H1 (cell line): ENCODE results near the gene MFN1. TPM values are rescaled to one million over a fixed set of nuclear protein-coding genes. Genes with fewer than 3 reads are reported as not detected.

Experiments
- CTCF ChIA-PET: fragments of 300-600 bp; sonication (Branson Sonifier 250); formaldehyde crosslinking; loops from one replicate; lab custom pipeline; 2021; ENCODE audit not compliant: partially characterized antibody; lab: Charles Lee
- POLR2A ChIA-PET: fragments of 300-600 bp; sonication (Branson Sonifier 250); formaldehyde crosslinking; loops from one replicate; lab custom pipeline; 2021; ENCODE audit warnings: inconsistent platforms; ENCODE audit not compliant: partially characterized antibody; lab: Charles Lee
- DNase-seq, 2 experiments: peaks; one replicate each; pipeline versions ENCODE4 v3.0.0 to v3.0.0-alpha.2; 2010 to 2022; ENCODE audit warnings: low spot score in 2 of 2, low read depth in 1 of 2, mixed read lengths in 1 of 2
- FAIRE-seq: peaks from 2 replicates; lab custom pipeline; 2011; peaks lifted over from hg19 to GRCh38; lab: Jason Lieb, UNC
- H2AFZ ChIP-seq: 2 replicates; pipeline ENCODE4 v1.8.1; 2012; ENCODE audit warnings: low read length, inconsistent platforms
- H2AK5ac ChIP-seq: 2 replicates; pipeline ENCODE4 v1.6.1; 2013; ENCODE audit warnings: low read depth, low read length
- H2BK120ac ChIP-seq: replicated peaks from 2 replicates; pipeline ENCODE3; 2013; ENCODE audit warnings: low read depth, low read length, inconsistent platforms
- H2BK12ac ChIP-seq: 2 replicates; pipeline ENCODE4 v1.6.1; 2013; ENCODE audit warnings: low read depth, low read length
- H2BK15ac ChIP-seq: 2 replicates; pipeline ENCODE4 v1.6.1; 2013; ENCODE audit warnings: low read length
- H2BK20ac ChIP-seq: 2 replicates; pipeline ENCODE4 v1.6.1; 2013; ENCODE audit warnings: low read length
- H2BK5ac ChIP-seq: 2 replicates; pipeline ENCODE4 v1.6.1; 2013; ENCODE audit warnings: low read depth, low read length
- H3K14ac ChIP-seq: 2 replicates; pipeline ENCODE4 v1.6.1; 2013; ENCODE audit warnings: inconsistent platforms; ENCODE audit not compliant: insufficient read length
- H3K18ac ChIP-seq: 2 replicates; pipeline ENCODE4 v1.6.1; 2013; ENCODE audit warnings: low read length; ENCODE audit errors: extremely low read depth
- H3K23ac ChIP-seq: 2 replicates; pipeline ENCODE4 v1.6.1; 2013; ENCODE audit warnings: inconsistent platforms; ENCODE audit not compliant: insufficient read length
- H3K23me2 ChIP-seq: 2 replicates; pipeline ENCODE4 v1.6.1; 2013; ENCODE audit warnings: low read depth, low read length
- H3K27ac ChIP-seq: 2 replicates; pipeline ENCODE4 v1.6.1; 2011; ENCODE audit warnings: low read depth, low read length, inconsistent platforms
- H3K27me3 ChIP-seq, 4 experiments: replicated peaks in 1 of 4; 1 replicate in 1 of 4; 2 replicates in 3 of 4; pipeline versions ENCODE4 v1.6.1 to v1.8.1; 2011 to 2013; ENCODE audit warnings: low read length in 3 of 4, mild to moderate bottlenecking in 3 of 4, inconsistent platforms in 2 of 4, mixed read lengths in 2 of 4, moderate library complexity in 1 of 4; ENCODE audit not compliant: control insufficient read depth in 3 of 4, insufficient read depth in 3 of 4; ENCODE audit errors: extremely low read depth in 1 of 4
- H3K36me3 ChIP-seq, 4 experiments: 2 replicates each; pipeline versions ENCODE4 v1.6.1 to v1.8.1; 2011 to 2013; ENCODE audit warnings: mild to moderate bottlenecking in 4 of 4, low read length in 3 of 4, moderate library complexity in 2 of 4, control low read depth in 1 of 4, inconsistent platforms in 1 of 4; ENCODE audit not compliant: insufficient read depth in 4 of 4, control insufficient read depth in 2 of 4
- H3K4ac ChIP-seq: replicated peaks from 2 replicates; pipeline ENCODE3; 2013; ENCODE audit warnings: low read length, low read depth, mixed read lengths, inconsistent platforms; ENCODE audit not compliant: insufficient read length
- H3K4me1 ChIP-seq, 4 experiments: replicated peaks in 1 of 4; 1 replicate in 1 of 4; 2 replicates in 3 of 4; pipeline versions ENCODE4 v1.6.1 to v1.8.1; 2011 to 2013; ENCODE audit warnings: low read length in 3 of 4, inconsistent platforms in 2 of 4, mixed read lengths in 1 of 4; ENCODE audit not compliant: insufficient read depth in 4 of 4, control insufficient read depth in 3 of 4
- H3K4me2 ChIP-seq, 2 experiments: 2 replicates each; pipeline versions ENCODE4 v1.6.1 to v1.8.1; 2011 to 2013; ENCODE audit warnings: low read depth in 2 of 2, low read length in 2 of 2, control low read depth in 1 of 2, inconsistent platforms in 1 of 2, mild to moderate bottlenecking in 1 of 2; ENCODE audit not compliant: insufficient read depth in 1 of 2
- H3K4me3 ChIP-seq, 4 experiments: fragments of 200-600, 300-600 bp in 1 of 4; sonication (generic), shearing (Covaris generic), sonication (Bioruptor Twin) in 1 of 4; 2 replicates each; pipeline versions ENCODE4 v1.5.1 to v1.8.1; 2011 to 2016; ENCODE audit warnings: low read length in 4 of 4, low read depth in 3 of 4, control low read depth in 2 of 4, inconsistent platforms in 2 of 4, mild to moderate bottlenecking in 2 of 4, mixed read lengths in 1 of 4, moderate library complexity in 1 of 4; ENCODE audit not compliant: insufficient read depth in 2 of 4; ENCODE audit errors: extremely low read depth in 1 of 4
- H3K56ac ChIP-seq: replicated peaks from 2 replicates; pipeline ENCODE3; 2013; ENCODE audit warnings: low read depth, mild to moderate bottlenecking, mixed read lengths, low read length, inconsistent platforms; ENCODE audit not compliant: insufficient read length
- H3K79me1 ChIP-seq: 2 replicates; pipeline ENCODE4 v1.6.1; 2013; ENCODE audit warnings: low read depth, low read length, control low read depth
- H3K79me2 ChIP-seq, 2 experiments: 2 replicates each; pipeline versions ENCODE4 v1.6.1 to v1.8.1; 2012 to 2013; ENCODE audit warnings: low read length in 2 of 2, mild to moderate bottlenecking in 2 of 2, inconsistent platforms in 1 of 2; ENCODE audit not compliant: insufficient read depth in 2 of 2, control insufficient read depth in 1 of 2
- H3K9ac ChIP-seq, 4 experiments: replicated peaks in 1 of 4; 1 replicate in 1 of 4; 2 replicates in 3 of 4; pipeline versions ENCODE4 v1.6.1 to v1.8.1; 2011 to 2013; ENCODE audit warnings: low read depth in 3 of 4, low read length in 3 of 4, control low read depth in 2 of 4, mild to moderate bottlenecking in 2 of 4, moderate library complexity in 2 of 4, inconsistent platforms in 1 of 4; ENCODE audit errors: extremely low read depth in 1 of 4
- H3K9me3 ChIP-seq, 2 experiments: 2 replicates each; pipeline versions ENCODE4 v1.6.1 to v1.8.1; 2012 to 2013; ENCODE audit warnings: mild to moderate bottlenecking in 2 of 2, moderate library complexity in 2 of 2, control low read depth in 1 of 2, inconsistent platforms in 1 of 2, low read depth in 1 of 2, low read length in 1 of 2, mixed read lengths in 1 of 2; ENCODE audit not compliant: insufficient read depth in 2 of 2
- H4K20me1 ChIP-seq, 2 experiments: replicated peaks in 1 of 2; 2 replicates each; pipeline versions ENCODE3 to v1.8.1; 2011 to 2013; ENCODE audit warnings: inconsistent platforms in 2 of 2, low read length in 2 of 2, mild to moderate bottlenecking in 1 of 2; ENCODE audit not compliant: insufficient read depth in 2 of 2, control insufficient read depth in 1 of 2
- H4K5ac ChIP-seq: 2 replicates; pipeline ENCODE4 v1.6.1; 2013; ENCODE audit warnings: low read length, low read depth, mixed read lengths, inconsistent platforms; ENCODE audit not compliant: insufficient read length
- H4K8ac ChIP-seq: 2 replicates; pipeline ENCODE4 v1.8.0; 2013; ENCODE audit warnings: mild to moderate bottlenecking, moderate library complexity, low read length, inconsistent platforms; ENCODE audit not compliant: insufficient read depth; ENCODE audit errors: extremely low read depth
- H4K91ac ChIP-seq: replicated peaks from 2 replicates; pipeline ENCODE3; 2013; ENCODE audit warnings: low read length, mixed read lengths, inconsistent platforms; ENCODE audit not compliant: insufficient read length
- ASH2L ChIP-seq: fragments of 200-600, 300-600 bp; sonication (generic); IDR thresholded peaks from one replicate; pipeline ENCODE4 v1.7.1; 2017; ENCODE audit warnings: low read length
- ATF3 ChIP-seq: IDR thresholded peaks from 2 replicates; pipeline ENCODE4 v1.6.1; 2011; ENCODE audit warnings: low read depth, mild to moderate bottlenecking, low read length; ENCODE audit not compliant: insufficient read depth
- BACH1 ChIP-seq: IDR thresholded peaks from 2 replicates; pipeline ENCODE4 v1.6.1; 2012; ENCODE audit warnings: low read length, improper control_type of control experiment
- CHD1 ChIP-seq: IDR thresholded peaks from 2 replicates; pipeline ENCODE4 v1.6.1; 2012; ENCODE audit warnings: low read depth, low read length, improper control_type of control experiment
- CHD2 ChIP-seq: IDR thresholded peaks from 2 replicates; pipeline ENCODE4 v1.6.1; 2012; ENCODE audit warnings: low read length, improper control_type of control experiment
- CREB1 ChIP-seq: IDR thresholded peaks from 2 replicates; pipeline ENCODE4 v1.6.1; 2012; ENCODE audit warnings: inconsistent platforms
- EGR1 ChIP-seq: IDR thresholded peaks from 2 replicates; pipeline ENCODE4 v1.6.1; 2011; ENCODE audit warnings: low read depth, low read length, borderline replicate concordance
- JUND ChIP-seq: IDR thresholded peaks from 2 replicates; pipeline ENCODE4 v1.6.1; 2011; ENCODE audit warnings: mild to moderate bottlenecking, improper control_type of control experiment, low read length
- KDM5A ChIP-seq: fragments of 200-600 bp; IDR thresholded peaks from 2 replicates; pipeline ENCODE4 v1.7.1; 2012; ENCODE audit warnings: mild to moderate bottlenecking, low read length, inconsistent platforms, mixed read lengths
- POLR2AphosphoS5 ChIP-seq: IDR thresholded peaks from 2 replicates; pipeline ENCODE4 v1.6.1; 2011; ENCODE audit warnings: low read depth, low read length
- POU5F1 ChIP-seq: IDR thresholded peaks from 2 replicates; pipeline ENCODE4 v1.6.1; 2011; ENCODE audit warnings: low read depth, mild to moderate bottlenecking, low read length, moderate library complexity
- RBBP5 ChIP-seq: IDR thresholded peaks from 2 replicates; pipeline ENCODE4 v1.7.1; 2012; ENCODE audit warnings: low read depth, mild to moderate bottlenecking, inconsistent platforms, low read length, moderate library complexity, borderline replicate concordance
- SIX5 ChIP-seq: IDR thresholded peaks from 2 replicates; pipeline ENCODE4 v1.6.1; 2011; ENCODE audit warnings: mild to moderate bottlenecking, low read depth, low read length
- SP4 ChIP-seq: IDR thresholded peaks from 2 replicates; pipeline ENCODE4 v1.6.1; 2012; ENCODE audit warnings: low read length, inconsistent platforms
- SRF ChIP-seq: IDR thresholded peaks from 2 replicates; pipeline ENCODE4 v1.6.1; 2011; ENCODE audit warnings: mild to moderate bottlenecking, low read depth, low read length, moderate library complexity
- YY1 ChIP-seq: IDR thresholded peaks from 2 replicates; pipeline ENCODE4 v1.6.1; 2011; ENCODE audit warnings: low read depth, mild to moderate bottlenecking, low read length
- WGBS, 2 experiments: shearing (Covaris generic) in 1 of 2; methylation state at CpG; one replicate each; pipeline versions ENCODE4 v1.1.6 to v1.1.7; 2013 to 2015; ENCODE audit warnings: low lambda C conversion rate in 2 of 2, mixed read lengths in 2 of 2, inconsistent platforms in 1 of 2, low coverage in 1 of 2, missing lambda C conversion rate in 1 of 2; ENCODE audit not compliant: insufficient replicate concordance in 2 of 2, insufficient coverage in 1 of 2, insufficient read length in 1 of 2; ENCODE audit errors: extremely low coverage in 1 of 2, missing lambda C conversion rate in 1 of 2; 5-methylcytosine and 5-hydroxymethylcytosine counted together
- polyA plus RNA-seq, 7 experiments: library from polyadenylated mRNA; depleted of rRNA in 3 of 7; stranded (reverse) in 5 of 7; unstranded in 2 of 7; fragments of >200 nt in 5 of 7; fragments of 200-250 nt in 2 of 7; gene quantifications; 1 replicate in 5 of 7; 2 replicates in 1 of 7; 4 replicates in 1 of 7; pipeline versions ENCODE4 v1.2.1 to v1.2.3, GENCODE V29; 2011 to 2013; ENCODE audit warnings: missing spikeins in 2 of 7, mixed read lengths in 2 of 7
- total RNA-seq: library from RNA; stranded (reverse); fragmentation: NEBNext Ultra II Directional; extraction: Animal tissue kit (Norgen Biotek cat#: 25700); gene quantifications from 2 replicates; pipeline ENCODE4 v1.2.1, GENCODE V29; 2021

MFN1 gene
- total and polyA plus RNA-seq, 2 of the 8 experiments (the other 6 are each of a cell fraction or from before 2014, with no cell fraction given): 9.1 to 35.6 TPM

- no peak for TF ChIP-seq YY1
- no peak for TF ChIP-seq CHD2
- TF ChIP-seq POLR2AphosphoS5: no peak
- TF ChIP-seq SRF: no peak
- TF ChIP-seq SP4: no peak
- no peak for TF ChIP-seq EGR1
- no peak for TF ChIP-seq CREB1
- TF ChIP-seq SIX5: no peak
- TF ChIP-seq ASH2L: no peak
- no peak for TF ChIP-seq BACH1
- no peak for TF ChIP-seq RBBP5
- no peak for TF ChIP-seq JUND
- TF ChIP-seq KDM5A: no peak
- TF ChIP-seq POU5F1: no peak
- no peak for TF ChIP-seq CHD1
- TF ChIP-seq ATF3: no peak
- no peak overlapping the region for H3K4me3 ChIP-seq
- CTCF ChIA-PET: interaction anchor here (2.2 kb wide), 1 partner anchor 10 kb away, joined by 7 read pairs; no protein-coding TSS in a partner anchor
- H3K56ac ChIP-seq: no peak overlapping the region
- H3K23me2 ChIP-seq: no peaks in the 10 kb centered on the region
- H4K20me1 ChIP-seq: no peaks in the 10 kb centered on the region
- POLR2A ChIA-PET: interaction anchor here (1.4 kb wide), 1 partner anchor 131 kb away, joined by 4 read pairs; the partner anchor contains the start of gene ACTL6A
- H2AK5ac ChIP-seq: no peak overlapping the region
- H3K27me3 ChIP-seq: no peaks in the 10 kb centered on the region
- no peaks in the 10 kb centered on the region for H3K4me1 ChIP-seq
- H2BK5ac ChIP-seq: no peak overlapping the region
- H2AFZ ChIP-seq: no peak overlapping the region
- no peak overlapping the region for H3K27ac ChIP-seq
- H4K5ac ChIP-seq: no peak overlapping the region
- no peak overlapping the region for H2BK15ac ChIP-seq
- no peak overlapping the region for H2BK20ac ChIP-seq
- H4K8ac ChIP-seq: no peak overlapping the region
- 85% methylated on average over 3 of the region's 3 CpGs; no CpG with 5 or more reads in 1 of the 2 experiments for WGBS, 2 experiments
- 0 out of 4 replicates have a peak, but pooled peaks cover 0 to 2% of the 10 kb centered on the region in 2 experiments for H3K79me2 ChIP-seq
- no peak for DNase-seq
- H2BK12ac ChIP-seq: no peak overlapping the region
- no peak overlapping the region for H3K4me2 ChIP-seq
- no peaks in the 10 kb centered on the region for H3K36me3 ChIP-seq
- FAIRE-seq: no peak
- no peaks in the 10 kb centered on the region for H3K9me3 ChIP-seq
- no peak overlapping the region for H3K23ac ChIP-seq
- no peak overlapping the region for H4K91ac ChIP-seq
- H3K79me1 ChIP-seq: no peaks in the 10 kb centered on the region; the same call in 1 of the 2 replicates
- H3K9ac ChIP-seq: no peak overlapping the region
- no peak overlapping the region for H3K18ac ChIP-seq
- no peak overlapping the region for H3K14ac ChIP-seq
- no peak overlapping the region for H2BK120ac ChIP-seq
- no peak overlapping the region for H3K4ac ChIP-seq
These were observed 84.5 kb downstream of the MFN1 start for GRCh38 chr3:179432021-179432420.
